WERI-Rb-1 (cell line): ENCODE data around the gene TPH1.

Source experiments
- DNase-seq: peaks from one replicate; pipeline ENCODE4 v3.0.0-alpha.2; 2020
- H3K27ac ChIP-seq: fragments of 250-450 bp; sonication (Bioruptor Pico); 2 replicates; pipeline ENCODE4 v1.5.1; 2020; ENCODE audit warnings: mild to moderate bottlenecking, moderate library complexity
- H3K27me3 ChIP-seq: fragments of 250-450 bp; sonication (Bioruptor Pico); 2 replicates; pipeline ENCODE4 v1.5.1; 2021; ENCODE audit warnings: mild to moderate bottlenecking, low read depth, moderate library complexity; ENCODE audit not compliant: insufficient read depth, severe bottlenecking
- H3K36me3 ChIP-seq: fragments of 250-450 bp; sonication (Bioruptor Pico); 2 replicates; pipeline ENCODE4 v1.5.1; 2020; ENCODE audit warnings: mild to moderate bottlenecking, moderate library complexity
- H3K4me3 ChIP-seq: 2 replicates; pipeline ENCODE4 v1.5.1; 2011; ENCODE audit warnings: low read depth, mild to moderate bottlenecking, control low read depth, low read length
- H3K9me3 ChIP-seq: fragments of 250-450 bp; sonication (Bioruptor Pico); 2 replicates; pipeline ENCODE4 v1.5.1; 2021; ENCODE audit warnings: mild to moderate bottlenecking, moderate library complexity; ENCODE audit not compliant: severe bottlenecking
- TF ChIP-seq, protein P1 (sequence below): IDR thresholded peaks from 2 replicates; pipeline ENCODE4 v1.5.1; 2011; ENCODE audit warnings: low read depth, mild to moderate bottlenecking, control low read depth, inconsistent platforms, low read length

TPH1 gene

DNA sequence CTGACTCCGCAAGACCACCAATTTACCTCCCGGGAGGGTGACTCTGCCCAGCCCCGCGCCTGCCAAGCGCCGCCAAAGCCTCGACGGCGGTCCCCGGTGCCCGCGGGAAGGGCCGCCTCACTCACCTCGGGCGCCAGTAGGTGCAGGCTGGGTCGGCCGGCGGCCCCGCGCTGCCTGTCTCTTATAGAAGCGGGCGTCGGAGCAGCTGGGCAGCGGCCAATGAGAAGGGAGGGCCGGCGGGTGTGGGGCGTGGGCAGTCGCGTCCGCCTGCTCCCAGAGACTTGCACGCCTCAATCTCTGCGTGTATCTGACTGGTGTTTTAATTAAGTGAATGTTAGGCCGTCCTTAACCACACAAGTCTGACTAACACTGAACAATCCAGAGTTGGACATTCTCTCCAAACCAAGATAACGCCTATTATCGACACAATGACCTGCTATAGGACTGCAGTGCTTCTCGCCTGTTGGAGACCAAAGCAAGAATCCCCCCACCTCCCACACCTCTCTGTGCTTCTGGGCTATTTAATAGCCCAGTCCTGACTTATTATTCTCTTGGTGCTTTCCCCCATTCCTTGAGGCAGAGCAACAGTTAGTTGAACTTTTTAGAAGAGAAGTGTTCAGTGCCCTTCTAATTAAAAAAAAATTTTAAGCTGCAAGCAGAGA, at the start of gene TPH1:
Gene TPH1 (minus strand): TSS at position 154 of the 662 bp plus-strand sequence. CDS start 5,507 bp downstream, outside the sequence.
- Histone ChIP-seq H3K9me3 (no peaks in the 10 kb centered on the region), H3K27ac (no peak within 1 kb of the TSS), H3K4me3 (no peak within 1 kb of the TSS), H3K36me3 (no peaks in the 10 kb centered on the region; the same call in 1 of the 2 replicates), H3K27me3 (no peaks in the 10 kb centered on the region)
- no peak for DNase-seq
- TF ChIP-seq, protein P1, sequence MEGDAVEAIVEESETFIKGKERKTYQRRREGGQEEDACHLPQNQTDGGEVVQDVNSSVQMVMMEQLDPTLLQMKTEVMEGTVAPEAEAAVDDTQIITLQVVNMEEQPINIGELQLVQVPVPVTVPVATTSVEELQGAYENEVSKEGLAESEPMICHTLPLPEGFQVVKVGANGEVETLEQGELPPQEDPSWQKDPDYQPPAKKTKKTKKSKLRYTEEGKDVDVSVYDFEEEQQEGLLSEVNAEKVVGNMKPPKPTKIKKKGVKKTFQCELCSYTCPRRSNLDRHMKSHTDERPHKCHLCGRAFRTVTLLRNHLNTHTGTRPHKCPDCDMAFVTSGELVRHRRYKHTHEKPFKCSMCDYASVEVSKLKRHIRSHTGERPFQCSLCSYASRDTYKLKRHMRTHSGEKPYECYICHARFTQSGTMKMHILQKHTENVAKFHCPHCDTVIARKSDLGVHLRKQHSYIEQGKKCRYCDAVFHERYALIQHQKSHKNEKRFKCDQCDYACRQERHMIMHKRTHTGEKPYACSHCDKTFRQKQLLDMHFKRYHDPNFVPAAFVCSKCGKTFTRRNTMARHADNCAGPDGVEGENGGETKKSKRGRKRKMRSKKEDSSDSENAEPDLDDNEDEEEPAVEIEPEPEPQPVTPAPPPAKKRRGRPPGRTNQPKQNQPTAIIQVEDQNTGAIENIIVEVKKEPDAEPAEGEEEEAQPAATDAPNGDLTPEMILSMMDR = no peak

DNA sequence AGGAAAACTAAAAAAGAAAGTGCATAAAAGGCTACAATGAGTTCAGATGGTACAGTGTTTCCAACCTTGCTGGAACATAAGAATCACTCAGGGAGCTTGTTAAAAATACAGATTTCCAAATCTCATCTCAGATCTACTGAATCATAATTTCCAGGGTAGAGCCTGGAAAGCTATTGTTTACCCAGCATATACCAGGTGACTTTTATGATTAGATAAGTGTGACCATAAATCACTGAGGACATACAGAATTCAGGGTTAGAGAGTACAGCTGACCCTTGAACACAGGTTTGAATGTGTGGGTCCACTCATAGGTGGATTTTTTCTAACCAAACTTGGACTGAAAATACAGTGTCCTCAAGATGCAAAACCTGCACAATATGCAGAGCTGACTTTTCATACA, 47.9 kb upstream of the TPH1 start:
- DNase-seq = no peak
- no peak overlapping the region for H3K4me3 ChIP-seq
- no peak overlapping the region for H3K27ac ChIP-seq
- H3K36me3 ChIP-seq = peaks cover 79% of the 10 kb centered on the region
- no peaks in the 10 kb centered on the region for H3K27me3 ChIP-seq
- TF ChIP-seq, protein P1 = no peak
- no peaks in the 10 kb centered on the region for H3K9me3 ChIP-seq

DNA sequence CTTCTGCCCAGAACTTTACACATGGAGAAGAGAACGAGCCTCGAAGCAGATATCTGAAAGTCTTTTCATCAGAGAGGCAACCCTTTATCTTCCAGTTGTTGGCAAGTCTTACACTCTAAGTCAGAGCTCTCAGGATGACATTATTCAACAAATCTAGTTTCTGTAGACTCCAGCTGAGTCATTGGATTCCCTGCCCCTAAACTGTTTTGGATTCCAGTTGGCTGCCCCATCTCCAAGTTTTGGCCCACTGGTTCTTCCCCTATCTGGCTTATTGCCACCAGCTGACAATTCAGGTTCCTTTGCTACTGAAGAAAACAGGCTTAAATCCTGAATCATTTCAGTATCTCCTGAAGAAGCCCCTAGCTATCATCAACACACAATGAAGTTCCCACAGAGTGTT, 45.7 kb upstream of the TPH1 start:
- TF ChIP-seq, protein P1 = no peak
- no peaks in the 10 kb centered on the region for H3K27me3 ChIP-seq
- H3K9me3 ChIP-seq = no peaks in the 10 kb centered on the region
- peaks cover 87% of the 10 kb centered on the region for H3K36me3 ChIP-seq
- no peak overlapping the region for H3K27ac ChIP-seq
- no peak for DNase-seq
- H3K4me3 ChIP-seq = no peak overlapping the region

DNA sequence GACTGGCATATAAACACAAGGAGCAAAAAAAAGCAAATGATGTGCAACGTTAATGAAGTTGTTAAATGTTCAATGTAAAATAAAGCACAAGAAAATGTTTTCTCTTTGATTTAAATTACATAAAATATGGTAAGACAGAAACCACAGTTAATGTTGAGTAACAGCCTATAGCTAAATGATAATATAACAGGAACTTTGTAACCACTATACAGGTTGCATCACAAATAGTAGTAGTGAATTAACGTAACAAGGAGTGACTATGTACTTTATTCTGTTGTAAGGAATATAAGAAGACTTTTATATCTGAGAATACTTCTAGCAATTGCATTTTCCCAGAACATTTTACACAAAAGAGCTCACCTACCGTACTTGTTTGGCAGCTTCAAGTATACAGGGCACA, 42.9 kb upstream of the TPH1 start:
- no peak overlapping the region for H3K4me3 ChIP-seq
- TF ChIP-seq, protein P1 = no peak
- peaks cover 88% of the 10 kb centered on the region for H3K36me3 ChIP-seq
- no peaks in the 10 kb centered on the region for H3K27me3 ChIP-seq
- DNase-seq = no peak
- H3K27ac ChIP-seq = no peak overlapping the region
- no peaks in the 10 kb centered on the region for H3K9me3 ChIP-seq

DNA sequence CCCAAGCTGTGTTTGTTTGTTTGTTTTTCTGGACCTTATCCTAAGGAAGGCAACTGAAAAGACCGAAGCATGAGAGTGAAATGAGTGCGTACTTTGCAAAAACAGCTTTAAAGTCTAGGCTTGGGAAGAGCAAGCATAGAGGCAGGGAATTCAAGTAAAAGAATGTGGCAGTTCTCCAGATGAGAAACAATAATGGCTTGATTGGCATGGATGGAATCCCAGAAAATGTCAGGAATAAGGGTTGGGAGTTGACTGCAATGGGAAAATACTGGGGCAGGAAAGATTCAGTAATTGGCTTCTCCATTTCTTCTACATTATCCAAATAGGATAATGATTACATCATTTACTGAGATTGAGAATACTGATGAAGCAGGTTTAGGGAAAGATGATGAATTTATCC, 42.3 kb upstream of the TPH1 start:
- TF ChIP-seq, protein P1 = no peak
- Histone ChIP-seq H3K27ac (no peak overlapping the region), H3K27me3 (no peaks in the 10 kb centered on the region), H3K4me3 (no peak overlapping the region), H3K36me3 (peaks cover 88% of the 10 kb centered on the region), H3K9me3 (no peaks in the 10 kb centered on the region)
- no peak for DNase-seq

DNA sequence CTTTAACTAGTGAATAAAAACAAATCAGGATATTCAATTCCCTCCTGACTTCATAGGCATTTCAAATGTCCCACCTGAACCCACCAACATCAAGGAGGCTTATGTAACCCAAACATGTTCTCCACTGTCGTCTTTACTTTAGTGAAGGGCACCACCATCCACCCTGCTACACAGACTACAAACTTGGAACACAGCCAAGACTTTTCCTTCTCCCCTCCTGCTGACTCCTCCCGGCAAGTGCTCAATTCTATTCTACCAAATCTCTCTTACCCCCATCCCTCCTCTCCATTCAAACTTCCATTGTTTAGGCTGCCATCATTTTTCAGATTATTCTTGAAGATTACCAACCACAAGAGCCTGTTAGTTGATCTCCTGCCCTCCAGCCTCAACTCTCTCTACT, 35.5 kb upstream of the TPH1 start:
- H3K27ac ChIP-seq = no peak overlapping the region
- H3K4me3 ChIP-seq = no peak overlapping the region
- no peak for DNase-seq
- no peaks in the 10 kb centered on the region for H3K9me3 ChIP-seq
- no peaks in the 10 kb centered on the region for H3K27me3 ChIP-seq
- H3K36me3 ChIP-seq = peaks cover 73% of the 10 kb centered on the region
- TF ChIP-seq, protein P1 = no peak
